ENCODE measurements around the gene SLC24A4.

SLC24A4 gene

DNA sequence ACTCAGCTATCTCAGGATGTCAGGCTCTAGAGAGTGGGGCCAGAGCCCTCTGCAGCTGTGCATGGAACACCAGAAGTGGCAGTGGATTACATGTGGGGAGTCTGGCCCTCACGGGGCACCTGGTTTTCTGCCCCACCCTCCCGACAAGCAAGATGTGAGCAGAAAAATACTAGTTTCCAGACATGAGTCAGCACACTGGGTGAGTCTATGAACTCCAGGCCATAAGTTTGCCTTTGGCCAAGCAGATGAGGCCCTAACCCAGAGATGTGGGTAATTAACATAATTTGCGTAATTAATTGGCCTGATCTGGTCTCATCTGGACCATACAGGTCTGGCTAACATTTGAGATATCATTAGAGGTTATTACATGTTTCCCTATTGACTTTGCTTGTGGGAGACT, 37.7 kb upstream of the SLC24A4 start:
- Histone ChIP-seq H3K27me3 (ENCODE audit: insufficient read depth, poor library complexity, severe bottlenecking) (no peaks in the 10 kb centered on the region), H3K27ac (replicated peaks) (no peak overlapping the region), H3K4me3 (replicated peaks; ENCODE audit: insufficient read depth, low read length) (no peak overlapping the region)
- no peak for DNase-seq (ENCODE audit: low read depth in 1 of 2, low spot score in 1 of 2)
- no peak for TF ChIP-seq POLR2AphosphoS5 (IDR thresholded peaks at IDR 0.05; ENCODE audit: low read depth)
- no peak for TF ChIP-seq REST (IDR thresholded peaks at IDR 0.05; ENCODE audit: insufficient replicate concordance, low read depth)
- TF ChIP-seq GABPA (IDR thresholded peaks at IDR 0.05; ENCODE audit: low read depth): no peak
- TF ChIP-seq CTCF (IDR thresholded peaks at IDR 0.05; ENCODE audit: insufficient read depth, low read length): no peak
- no peak for TF ChIP-seq SPI1 (IDR thresholded peaks at IDR 0.05; ENCODE audit: borderline replicate concordance, low read depth)

DNA sequence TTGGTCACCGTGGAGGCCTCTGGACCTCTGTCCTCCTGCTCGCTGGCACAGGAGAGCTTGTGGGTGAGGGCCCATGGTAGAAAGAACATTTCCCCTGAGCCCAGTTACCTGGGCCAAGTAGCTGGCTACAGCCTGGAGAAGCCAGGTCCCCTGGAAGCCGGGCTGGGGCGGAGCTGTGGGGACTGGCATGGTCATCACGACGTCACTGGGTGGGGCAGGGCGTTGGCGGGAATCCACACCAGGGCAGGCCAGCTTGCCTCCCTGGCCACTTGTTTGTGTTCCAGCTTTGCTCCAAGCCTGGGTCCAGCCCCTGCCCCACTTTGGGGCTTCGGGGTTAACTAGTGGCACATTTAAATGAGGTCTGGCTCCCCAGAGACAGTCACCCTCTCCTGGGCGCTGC, 35.0 kb upstream of the SLC24A4 start:
- Histone ChIP-seq H3K27me3 (ENCODE audit: insufficient read depth, poor library complexity, severe bottlenecking) (no peaks in the 10 kb centered on the region), H3K4me3 (replicated peaks; ENCODE audit: insufficient read depth, low read length) (no peak overlapping the region), H3K27ac (replicated peaks) (no peak overlapping the region)
- no peak for DNase-seq (ENCODE audit: low read depth in 1 of 2, low spot score in 1 of 2)
- TF ChIP-seq REST (IDR thresholded peaks at IDR 0.05; ENCODE audit: insufficient replicate concordance, low read depth): no peak
- TF ChIP-seq SPI1 (IDR thresholded peaks at IDR 0.05; ENCODE audit: borderline replicate concordance, low read depth): no peak

- TF ChIP-seq CTCF (IDR thresholded peaks at IDR 0.05; ENCODE audit: insufficient read depth, low read length): no peak
- TF ChIP-seq SPI1 (IDR thresholded peaks at IDR 0.05; ENCODE audit: borderline replicate concordance, low read depth): no peak
- TF ChIP-seq REST (IDR thresholded peaks at IDR 0.05; ENCODE audit: insufficient replicate concordance, low read depth): no peak
- TF ChIP-seq POLR2AphosphoS5 (IDR thresholded peaks at IDR 0.05; ENCODE audit: low read depth): no peak
- no peak for TF ChIP-seq GABPA (IDR thresholded peaks at IDR 0.05; ENCODE audit: low read depth)
- no peaks in the 10 kb centered on the region for H3K27me3 ChIP-seq (ENCODE audit: insufficient read depth, poor library complexity, severe bottlenecking)
- H3K4me3 ChIP-seq (replicated peaks; ENCODE audit: insufficient read depth, low read length): no peak overlapping the region
- no peak overlapping the region for H3K27ac ChIP-seq (replicated peaks)
- no peak for DNase-seq (ENCODE audit: low read depth in 1 of 2, low spot score in 1 of 2)
Measured at GRCh38 chr14:92288994-92289660, 33.8 kb upstream of the SLC24A4 start.
